Liver (tissue), 9 donors: ENCODE measurements around the gene SPATA13. TPM values are rescaled to one million over a fixed set of nuclear protein-coding genes. Genes with fewer than 3 reads are reported as not detected.

ENCODE experiments used
- DNase-seq: peaks from one replicate; pipeline ENCODE4 v3.0.0-alpha.2; 2017; ENCODE audit warnings: low spot score
- H3K27ac ChIP-seq, 2 donors: one replicate each; pipeline ENCODE4 v1.7.0; 2013; ENCODE audit warnings: inconsistent platforms in 2 of 2, low read length in 2 of 2, control low read depth in 1 of 2, low read depth in 1 of 2, mild to moderate bottlenecking in 1 of 2
- H3K27me3 ChIP-seq, 4 donors: one replicate each; pipeline versions ENCODE4 v1.6.1 to v1.7.0; 2013; ENCODE audit warnings: low read length in 3 of 4, inconsistent platforms in 1 of 4, mild to moderate bottlenecking in 1 of 4, moderate library complexity in 1 of 4; ENCODE audit not compliant: control insufficient read depth in 4 of 4, insufficient read depth in 4 of 4
- H3K36me3 ChIP-seq, 4 donors: one replicate each; pipeline versions ENCODE4 v1.6.1 to v1.7.0; 2013; ENCODE audit warnings: low read length in 3 of 4, mild to moderate bottlenecking in 3 of 4, low read depth in 1 of 4, moderate library complexity in 1 of 4; ENCODE audit not compliant: control insufficient read depth in 4 of 4, insufficient read depth in 3 of 4
- H3K4me1 ChIP-seq, 4 donors: one replicate each; pipeline versions ENCODE4 v1.6.1 to v1.7.0; 2013; ENCODE audit warnings: low read length in 3 of 4, mild to moderate bottlenecking in 3 of 4, moderate library complexity in 1 of 4; ENCODE audit not compliant: control insufficient read depth in 4 of 4, insufficient read depth in 4 of 4
- H3K4me3 ChIP-seq, 3 donors: one replicate each; pipeline versions ENCODE4 v1.6.1 to v1.7.0; 2013; ENCODE audit warnings: low read length in 3 of 3, control low read depth in 1 of 3, low read depth in 1 of 3, mild to moderate bottlenecking in 1 of 3
- H3K9ac ChIP-seq, 2 donors: one replicate each; pipeline ENCODE4 v1.7.0; 2013; ENCODE audit warnings: low read length in 2 of 2, mild to moderate bottlenecking in 2 of 2, moderate library complexity in 2 of 2, control low read depth in 1 of 2, low read depth in 1 of 2
- H3K9me3 ChIP-seq, 4 donors: one replicate each; pipeline versions ENCODE4 v1.6.1 to v1.7.0; 2013; ENCODE audit warnings: low read length in 3 of 4; ENCODE audit not compliant: control insufficient read depth in 4 of 4
- CTCF ChIP-seq: fragments of 150-350 bp; IDR thresholded peaks from 2 replicates; pipeline ENCODE4 v1.5.1; 2017; ENCODE audit warnings: improper control_type of control experiment, low read depth, low read length; ENCODE audit not compliant: missing input control
- EGR1 ChIP-seq, 2 donors: IDR thresholded peaks; 2 replicates each; pipeline ENCODE4 v1.6.1; 2016 to 2018; ENCODE audit warnings: antibody characterized with exemption in 2 of 2, low read depth in 2 of 2
- FOXA1 ChIP-seq: IDR thresholded peaks from 2 replicates; pipeline ENCODE4 v1.6.1; 2016; ENCODE audit warnings: antibody characterized with exemption
- FOXA2 ChIP-seq: IDR thresholded peaks from 2 replicates; pipeline ENCODE4 v1.6.1; 2016; ENCODE audit warnings: antibody characterized with exemption
- GABPA ChIP-seq, 2 donors: IDR thresholded peaks in 1 of 2; conservative IDR thresholded peaks in 1 of 2; 2 replicates each; pipeline ENCODE4 v1.6.1; 2016; ENCODE audit warnings: antibody characterized with exemption in 2 of 2, mild to moderate bottlenecking in 1 of 2, moderate library complexity in 1 of 2
- HNF4A ChIP-seq, 2 donors: conservative IDR thresholded peaks; 2 replicates each; pipeline ENCODE4 v1.6.1; 2016; ENCODE audit warnings: antibody characterized with exemption in 2 of 2, mild to moderate bottlenecking in 2 of 2
- MAX ChIP-seq: IDR thresholded peaks from 2 replicates; pipeline ENCODE4 v1.6.1; 2016; ENCODE audit warnings: antibody characterized with exemption
- NR2F2 ChIP-seq: IDR thresholded peaks from 2 replicates; pipeline ENCODE4 v1.6.1; 2016; ENCODE audit warnings: antibody characterized with exemption
- RAD21 ChIP-seq, 2 donors: IDR thresholded peaks; 2 replicates each; pipeline ENCODE4 v1.6.1; 2016; ENCODE audit warnings: antibody characterized with exemption in 2 of 2, mild to moderate bottlenecking in 2 of 2
- REST ChIP-seq: IDR thresholded peaks from 2 replicates; pipeline ENCODE4 v1.6.1; 2016; ENCODE audit warnings: antibody characterized with exemption, mild to moderate bottlenecking
- RXRA ChIP-seq, 2 donors: IDR thresholded peaks; 2 replicates each; pipeline ENCODE4 v1.6.1; 2017 to 2018; ENCODE audit warnings: antibody characterized with exemption in 2 of 2, mild to moderate bottlenecking in 1 of 2
- SP1 ChIP-seq: IDR thresholded peaks from 2 replicates; pipeline ENCODE4 v1.6.1; 2018; ENCODE audit warnings: antibody characterized with exemption, mild to moderate bottlenecking
- TAF1 ChIP-seq: conservative IDR thresholded peaks from 2 replicates; pipeline ENCODE4 v1.6.1; 2016; ENCODE audit warnings: antibody characterized with exemption, mild to moderate bottlenecking
- YY1 ChIP-seq: IDR thresholded peaks from 2 replicates; pipeline ENCODE4 v1.6.1; 2016; ENCODE audit warnings: antibody characterized with exemption, mild to moderate bottlenecking
- WGBS: extraction: QIAGEN DNeasy Blood & Tissue Kit; methylation state at CpG from one replicate; pipeline ENCODE4 v1.1.7; 2013; 5-methylcytosine and 5-hydroxymethylcytosine counted together
- polyA plus RNA-seq, 2 donors: library from polyadenylated mRNA; stranded (reverse) in 1 of 2; unstranded in 1 of 2; fragments of 200-250 nt in 1 of 2; fragments of >200 nt in 1 of 2; fragmentation: Nextera tagmentation in 1 of 2; extraction: Ambion mirVana in 1 of 2; gene quantifications; one replicate each; pipeline versions ENCODE4 v1.2.1 to v1.2.3, GENCODE V29; 2013 to 2015
- total RNA-seq, 2 donors: library from RNA; depleted of rRNA; stranded (reverse); fragments of >200 nt; gene quantifications; one replicate each; pipeline ENCODE4 v1.2.3, GENCODE V29; 2014
- donor health status: healthy.
- donor health status: healthy.
- donor health status: healthy.
- donor health status: healthy.
- donor health status: healthy.

SPATA13 gene
- total and polyA plus RNA-seq, 4 donors = 10.0 to 57.6 (median 20.4) TPM

GRCh38 chr13:24145674-24146073 lies 14.8 kb upstream of the SPATA13 start:
- DNase-seq = no peak
- H3K9ac ChIP-seq = no peak overlapping the region
- WGBS = 93% methylated on average over 7 of the region's 7 CpGs
- peaks cover 0 to 3% (median 1%) of the 10 kb centered on the region in 4 donors for H3K4me1 ChIP-seq
- TF ChIP-seq REST (no peak), GABPA (IDR thresholded peaks at IDR 0.05 in 1 of 2, conservative IDR thresholded peaks at IDR 0.05 in 1 of 2) (no peak), SP1 (no peak)
- H3K9me3 ChIP-seq = no peaks in the 10 kb centered on the region
- no peaks in the 10 kb centered on the region for H3K36me3 ChIP-seq
- no peak overlapping the region for H3K4me3 ChIP-seq
- H3K27me3 ChIP-seq = no peaks in the 10 kb centered on the region
- H3K27ac ChIP-seq = no peak overlapping the region

GRCh38 chr13:24146961-24147569 lies 13.5 kb upstream of the SPATA13 start:
- peaks cover 0 to 3% (median 1%) of the 10 kb centered on the region in 4 donors for H3K4me1 ChIP-seq
- DNase-seq = no peak
- no peak for TF ChIP-seq FOXA2
- no peak for TF ChIP-seq YY1
- TF ChIP-seq FOXA1 = no peak
- TF ChIP-seq RAD21 (IDR thresholded peaks at IDR 0.05) = no peak
- no peak for TF ChIP-seq CTCF
- TF ChIP-seq TAF1 = no peak
- no peak for TF ChIP-seq NR2F2
- WGBS = 85% methylated on average over 7 of the region's 7 CpGs
- no peak overlapping the region for H3K9ac ChIP-seq
- H3K27ac ChIP-seq = peak overlapping the region in 1 of 2 donors; percentile 14
- H3K36me3 ChIP-seq = no peaks in the 10 kb centered on the region
- H3K27me3 ChIP-seq = no peaks in the 10 kb centered on the region
- H3K9me3 ChIP-seq = no peaks in the 10 kb centered on the region
- no peak overlapping the region for H3K4me3 ChIP-seq

GRCh38 chr13:24147570-24147963 lies 13.0 kb upstream of the SPATA13 start:
- Histone ChIP-seq H3K36me3 (no peaks in the 10 kb centered on the region), H3K9me3 (no peaks in the 10 kb centered on the region), H3K9ac (no peak overlapping the region), H3K4me3 (no peak overlapping the region), H3K27ac (peak overlapping the region in 1 of 2 donors; percentile 14), H3K4me1 (peaks cover 0 to 3% (median 1%) of the 10 kb centered on the region in 4 donors), H3K27me3 (no peaks in the 10 kb centered on the region)
- 32% methylated on average over 6 of the region's 6 CpGs for WGBS
- TF ChIP-seq SP1 (peak; percentile 19), FOXA1 (no peak), MAX (no peak), HNF4A (conservative IDR thresholded peaks at IDR 0.05) (peak in 1 of 2 donors; percentile 30), RXRA (IDR thresholded peaks at IDR 0.05) (peak in 1 of 2 donors; percentile 34), EGR1 (IDR thresholded peaks at IDR 0.05; ENCODE audit: low read depth in 2 of 2) (no peak), GABPA (IDR thresholded peaks at IDR 0.05 in 1 of 2, conservative IDR thresholded peaks at IDR 0.05 in 1 of 2) (no peak), FOXA2 (no peak), RAD21 (IDR thresholded peaks at IDR 0.05) (peak in 1 of 2 donors; percentile 50)
- DNase-seq = no peak
